RKO (cell line): ENCODE measurements around the gene BIK.

Experiments
- DNase-seq: peaks from one replicate; pipeline ENCODE4 v3.0.0-alpha.2; 2016; ENCODE audit warnings: low spot score

Gene BIK

DNA sequence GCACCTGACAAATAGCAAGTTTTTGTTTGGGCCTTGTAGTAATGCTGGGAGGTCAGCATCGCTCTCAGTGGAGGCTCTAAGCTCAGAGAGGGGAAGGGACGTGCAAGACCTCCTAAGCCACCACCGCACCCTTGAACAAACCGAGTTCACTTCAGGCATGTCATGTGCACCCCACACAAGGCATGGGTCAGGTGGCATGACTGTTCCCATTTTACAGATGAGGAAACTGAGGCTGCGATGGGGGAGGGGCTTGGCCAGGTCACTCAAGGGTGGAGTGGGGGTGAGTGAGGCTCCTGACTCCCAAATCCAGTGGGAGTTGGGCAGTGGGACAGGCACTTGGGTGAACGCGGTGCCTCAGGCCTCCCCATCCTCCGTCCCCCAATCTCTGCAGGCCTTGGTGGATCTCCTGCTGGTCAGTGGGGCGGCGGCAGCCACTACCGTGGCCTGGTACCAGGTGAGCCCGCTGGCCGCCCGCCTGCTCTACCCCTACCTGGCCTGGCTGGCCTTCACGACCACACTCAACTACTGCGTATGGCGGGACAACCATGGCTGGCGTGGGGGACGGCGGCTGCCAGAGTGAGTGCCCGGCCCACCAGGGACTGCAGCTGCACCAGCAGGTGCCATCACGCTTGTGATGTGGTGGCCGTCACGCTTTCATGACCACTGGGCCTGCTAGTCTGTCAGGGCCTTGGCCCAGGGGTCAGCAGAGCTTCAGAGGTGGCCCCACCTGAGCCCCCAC, 52.0 kb downstream of the BIK start:
- DNase-seq = no peak

DNA sequence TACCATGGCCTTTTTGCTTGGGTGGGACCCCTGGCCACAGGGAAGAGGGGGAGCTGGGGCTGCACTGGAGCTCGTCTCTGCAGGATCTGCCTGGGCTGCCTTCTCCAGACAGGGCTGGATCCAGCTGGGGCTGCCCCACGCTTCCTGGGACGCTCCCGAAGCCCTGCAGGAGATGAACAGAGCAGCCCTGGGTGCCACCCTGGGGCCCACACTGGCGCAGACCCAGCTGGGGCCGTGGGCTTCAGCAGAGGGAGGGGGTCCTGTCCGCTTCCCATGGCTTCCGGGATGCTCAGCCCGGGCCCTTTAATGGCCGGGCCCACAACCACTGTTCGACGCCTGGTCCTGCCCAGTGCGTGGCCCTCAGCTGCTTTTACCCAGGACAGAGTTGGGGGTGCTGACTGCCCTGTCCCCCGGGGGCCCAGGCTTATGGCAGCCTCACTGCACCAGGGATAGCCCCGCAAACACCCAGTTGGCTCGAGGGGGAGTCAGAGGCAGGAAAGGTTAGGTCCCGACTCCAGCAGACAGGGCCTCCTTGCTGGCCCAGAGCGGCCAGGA, 52.8 kb downstream of the BIK start:
- no peak for DNase-seq

DNA sequence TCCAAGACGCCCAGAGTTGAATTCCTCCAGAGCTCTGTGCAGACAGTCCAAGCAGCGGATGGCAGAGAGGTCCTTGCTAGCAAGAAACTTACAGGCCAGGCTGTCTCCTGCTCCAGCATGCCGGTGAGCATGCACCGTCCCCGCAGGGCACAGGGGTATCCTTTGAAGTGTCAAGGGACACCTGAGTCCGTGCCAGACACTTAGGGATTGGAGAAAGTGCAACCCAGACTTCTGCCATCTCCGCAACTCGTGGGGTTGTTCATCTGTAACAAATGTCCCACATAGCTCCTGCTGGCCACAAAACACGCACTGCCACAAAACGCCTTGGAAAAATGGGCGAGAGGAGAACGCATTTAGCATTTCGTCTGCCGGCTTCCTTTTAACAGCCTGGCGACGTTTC, 54.1 kb downstream of the BIK start:
- DNase-seq = no peak

DNA sequence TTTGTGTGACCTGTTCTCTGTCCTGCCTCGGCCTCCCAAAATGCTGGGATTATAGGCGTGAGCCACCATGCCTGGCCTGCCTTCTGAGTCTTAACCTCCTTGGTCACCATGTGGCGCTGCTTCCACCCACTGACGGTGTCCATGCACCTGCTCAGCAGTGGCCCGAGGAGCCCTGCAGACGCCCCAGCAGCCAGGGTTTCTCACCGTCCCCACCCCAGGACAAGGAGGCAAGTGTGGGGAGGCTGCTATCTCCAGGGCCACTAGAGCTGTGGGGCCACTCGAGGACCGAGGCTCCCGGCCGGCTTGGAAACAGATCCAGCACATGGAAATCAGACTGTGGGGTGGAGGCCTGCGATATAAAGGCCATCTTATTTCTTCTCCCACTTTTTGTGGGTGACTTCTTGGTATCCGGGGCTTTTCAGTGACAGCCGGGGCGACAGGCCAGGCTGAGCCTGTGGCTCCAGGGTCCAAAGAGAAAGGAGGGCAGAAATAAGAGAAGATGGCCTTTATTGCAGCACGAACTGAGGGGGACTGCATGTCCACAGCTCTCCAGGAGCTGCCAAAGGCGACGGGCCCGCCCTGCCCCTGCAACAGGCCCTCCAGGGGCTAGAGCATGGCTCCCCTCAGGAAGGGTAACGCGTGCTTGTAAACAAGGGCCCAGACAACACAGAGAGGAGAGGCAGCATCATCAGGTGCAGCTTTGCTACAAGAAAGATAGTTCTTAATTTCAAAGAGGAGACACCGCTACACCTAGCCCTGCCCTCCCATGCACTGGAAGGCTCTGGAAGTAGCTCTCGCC, 55.8 kb downstream of the BIK start:
- DNase-seq = no peak

DNA sequence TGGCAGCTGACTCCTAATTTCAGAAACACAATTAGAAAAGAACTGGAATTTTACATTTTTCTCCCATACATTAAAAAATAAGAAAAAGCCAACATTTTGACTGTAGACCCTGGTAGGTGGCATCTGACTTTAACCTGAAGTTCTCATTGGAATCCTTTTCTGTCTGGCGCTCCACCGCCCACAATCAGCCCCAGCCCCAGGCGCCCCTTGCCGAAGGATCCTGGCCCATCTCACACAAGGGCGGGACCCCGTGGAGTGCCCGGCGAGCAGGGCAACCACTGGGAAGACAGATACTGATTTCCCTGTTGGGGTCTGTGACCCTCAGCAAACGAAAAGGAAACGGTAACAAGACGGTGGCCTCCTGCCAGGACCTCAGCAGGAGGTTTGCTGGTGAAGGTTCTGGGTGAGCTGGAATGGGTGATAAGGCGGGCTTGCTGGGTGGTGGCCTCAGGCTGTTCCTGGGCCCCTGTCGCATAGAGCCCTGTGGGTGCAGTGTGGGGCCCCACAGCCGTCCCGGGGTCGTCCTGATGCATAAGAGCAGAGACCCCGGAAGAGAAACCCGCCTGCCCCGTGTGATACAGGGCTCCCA, 56.5 kb downstream of the BIK start:
- no peak for DNase-seq

DNA sequence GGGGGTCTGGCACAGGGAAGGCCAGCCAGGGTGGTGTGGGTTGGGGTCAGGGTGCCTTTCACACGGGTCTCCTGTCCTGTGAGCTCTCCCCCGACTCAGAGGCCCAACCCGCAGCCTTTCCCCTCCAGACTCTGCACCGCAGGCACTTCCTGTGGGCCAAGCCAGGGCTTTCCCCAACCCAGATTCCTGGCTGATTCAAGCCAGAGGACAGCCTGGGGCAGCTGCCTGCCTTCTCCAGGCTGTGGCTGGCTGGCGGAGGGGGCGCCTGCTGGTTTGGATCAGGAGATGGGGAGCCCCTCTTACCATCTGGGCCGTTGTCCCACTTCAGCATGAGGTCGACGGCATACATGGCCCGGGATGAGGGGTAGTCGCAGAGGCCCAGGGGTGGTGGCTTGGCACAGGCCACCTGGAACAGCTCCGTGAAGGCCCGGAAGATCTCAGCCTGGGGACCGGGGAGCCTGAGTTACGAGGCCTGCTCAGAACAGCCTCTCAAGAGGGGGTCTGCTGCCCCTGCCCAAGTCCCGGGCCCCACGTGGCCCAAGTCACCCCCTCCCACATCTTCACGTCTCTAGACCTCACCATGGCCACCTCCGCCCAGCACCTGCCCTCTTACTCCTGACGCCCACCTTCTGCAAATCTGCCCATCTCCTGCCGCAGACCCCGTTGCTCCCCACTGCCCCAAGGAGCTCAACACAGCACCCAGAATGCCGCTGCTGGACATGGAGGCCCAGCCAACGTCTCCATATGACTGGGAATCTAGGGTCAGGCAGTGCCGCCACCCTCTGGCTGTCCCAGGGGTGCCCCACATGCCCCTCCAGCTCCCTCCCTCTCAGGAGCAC, 58.1 kb downstream of the BIK start:
- DNase-seq = no peak

DNA sequence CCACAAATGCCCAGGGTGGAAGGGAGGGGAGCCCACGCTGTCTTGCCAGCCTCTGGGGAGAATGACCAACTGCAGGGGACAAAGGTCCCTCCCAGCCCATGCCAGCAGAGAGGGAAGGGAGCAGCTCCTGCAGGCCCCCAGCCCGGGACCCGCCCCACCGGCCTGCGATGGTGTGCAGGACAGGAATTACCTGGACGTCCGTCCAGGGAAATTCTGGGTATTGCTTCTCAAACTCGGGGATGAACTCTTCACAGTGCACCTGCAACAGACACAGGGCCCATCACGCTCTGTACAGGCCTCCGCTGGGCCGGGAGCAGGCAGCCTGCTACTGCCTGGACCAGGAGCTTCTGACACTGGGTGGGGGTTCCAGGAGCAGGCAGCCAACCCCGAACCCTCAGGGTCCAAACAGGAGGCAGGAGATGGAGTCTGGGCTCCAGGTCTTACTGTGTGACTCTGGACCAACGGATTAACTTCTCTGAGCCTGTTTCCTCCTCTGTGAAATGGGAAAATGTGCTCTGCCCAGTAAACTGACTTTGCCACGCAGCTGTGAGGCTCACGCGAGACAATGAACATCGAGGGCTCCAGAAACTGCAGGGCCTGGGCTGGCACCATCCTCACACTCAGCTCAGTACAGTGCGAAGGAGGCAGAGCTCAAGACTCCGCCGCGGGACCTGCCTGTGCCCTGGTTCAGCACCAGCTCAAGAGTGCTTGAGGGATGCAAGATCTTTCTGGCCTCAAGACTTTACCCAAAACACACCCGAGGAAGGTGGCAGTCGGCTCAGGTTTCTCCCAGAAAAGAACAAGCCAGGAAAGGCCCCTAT, 59.0 kb downstream of the BIK start:
- DNase-seq = no peak

DNA sequence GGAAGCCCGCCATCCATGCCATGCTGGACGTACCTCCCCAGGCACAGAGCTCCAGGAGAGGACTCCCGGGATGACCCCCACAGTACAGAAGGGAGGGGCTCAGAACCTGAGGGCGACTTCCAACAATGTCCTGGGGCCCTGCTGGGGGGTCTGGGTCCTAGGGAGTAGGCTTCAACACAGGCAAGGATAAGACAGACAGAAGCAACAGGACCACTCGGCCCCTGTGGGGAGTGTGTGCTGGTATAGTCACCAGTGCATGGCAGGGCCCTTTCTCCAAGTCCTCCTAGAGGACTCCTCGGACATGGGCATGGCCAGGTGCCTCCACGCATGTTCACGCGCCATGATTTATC, 59.6 kb downstream of the BIK start:
- DNase-seq = no peak

DNA sequence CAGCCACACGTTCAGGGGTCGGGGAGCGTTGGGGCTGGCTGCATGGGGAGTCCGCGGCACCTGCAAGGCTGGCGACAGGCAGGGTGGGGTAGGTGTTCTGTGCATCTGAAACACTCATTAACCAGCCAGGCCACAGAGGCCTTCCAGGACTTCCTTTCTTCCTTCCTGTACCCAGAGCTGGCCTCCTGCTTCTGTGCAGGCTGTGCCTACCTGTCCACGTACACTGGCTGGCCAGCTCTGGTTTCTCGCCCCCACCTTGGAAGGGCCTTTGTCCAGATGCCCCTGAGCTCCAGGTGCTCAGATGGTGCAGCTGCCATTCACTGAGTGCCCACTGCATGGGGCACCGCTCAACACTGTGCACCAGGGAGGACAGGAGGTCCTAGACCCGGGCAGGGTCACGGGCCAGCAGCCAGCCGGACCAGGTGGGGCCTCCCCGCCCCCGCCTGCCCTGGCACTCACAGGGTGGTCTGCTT, 60.5 kb downstream of the BIK start:
- no peak for DNase-seq

DNA sequence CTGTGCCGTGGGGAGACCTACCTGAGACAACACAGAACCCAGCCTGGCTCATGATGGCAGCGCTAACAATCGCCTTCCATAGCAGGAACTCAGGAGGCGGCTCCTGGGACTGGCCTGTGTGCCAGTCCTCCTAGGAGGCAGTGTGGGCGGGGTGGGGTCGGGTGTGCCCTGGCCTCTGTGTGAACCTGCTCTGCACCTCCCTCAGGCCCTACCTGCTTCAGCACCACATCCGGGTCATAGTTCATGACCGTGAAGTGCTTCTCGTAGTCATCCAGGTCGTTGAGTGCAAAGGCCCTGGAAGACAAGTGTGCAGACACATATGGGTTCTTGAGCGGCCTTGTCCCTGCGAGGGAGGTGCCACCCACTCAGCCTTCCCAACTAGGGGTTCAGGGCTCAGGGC, 61.1 kb downstream of the BIK start:
- DNase-seq = no peak

DNA sequence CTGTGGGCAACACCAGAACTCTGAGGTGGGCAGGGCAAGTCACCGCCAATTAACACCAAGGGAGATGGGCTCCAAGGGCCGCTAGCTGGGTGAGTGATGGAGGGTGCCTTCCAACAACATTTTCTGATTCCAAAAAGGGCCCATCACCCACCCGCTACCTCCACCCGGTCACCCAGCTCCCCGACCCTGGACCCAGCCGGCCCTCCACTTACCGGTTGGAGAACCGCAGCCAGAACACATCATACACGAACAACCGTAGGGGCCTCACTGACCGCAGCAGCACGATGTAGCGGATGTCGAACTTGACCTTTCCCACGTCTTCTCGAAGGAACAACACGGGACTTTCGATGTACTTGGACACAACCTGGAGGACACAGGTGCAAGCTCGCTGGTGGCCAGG, 61.6 kb downstream of the BIK start:
- no peak for DNase-seq

DNA sequence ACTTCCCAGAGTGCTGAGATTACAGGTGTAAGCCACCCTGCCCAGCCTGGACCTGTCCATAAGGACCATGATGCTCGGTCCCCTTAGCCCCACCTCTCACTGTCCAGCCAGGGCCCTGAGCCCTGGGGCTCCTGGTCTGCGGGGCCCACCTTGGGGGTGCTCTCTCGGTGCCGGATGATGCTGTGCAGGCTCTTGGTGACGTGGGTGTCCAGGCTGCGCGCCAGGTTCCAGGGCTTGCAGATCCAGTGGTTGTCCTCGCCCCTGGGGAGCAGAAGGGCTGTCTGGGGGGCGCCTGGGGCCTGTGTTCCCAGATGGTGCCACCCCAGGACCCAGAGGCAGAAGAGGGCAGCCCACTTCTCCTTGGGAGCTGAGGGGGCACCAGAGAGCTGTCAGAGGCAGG, 63.0 kb downstream of the BIK start:
- DNase-seq = no peak

DNA sequence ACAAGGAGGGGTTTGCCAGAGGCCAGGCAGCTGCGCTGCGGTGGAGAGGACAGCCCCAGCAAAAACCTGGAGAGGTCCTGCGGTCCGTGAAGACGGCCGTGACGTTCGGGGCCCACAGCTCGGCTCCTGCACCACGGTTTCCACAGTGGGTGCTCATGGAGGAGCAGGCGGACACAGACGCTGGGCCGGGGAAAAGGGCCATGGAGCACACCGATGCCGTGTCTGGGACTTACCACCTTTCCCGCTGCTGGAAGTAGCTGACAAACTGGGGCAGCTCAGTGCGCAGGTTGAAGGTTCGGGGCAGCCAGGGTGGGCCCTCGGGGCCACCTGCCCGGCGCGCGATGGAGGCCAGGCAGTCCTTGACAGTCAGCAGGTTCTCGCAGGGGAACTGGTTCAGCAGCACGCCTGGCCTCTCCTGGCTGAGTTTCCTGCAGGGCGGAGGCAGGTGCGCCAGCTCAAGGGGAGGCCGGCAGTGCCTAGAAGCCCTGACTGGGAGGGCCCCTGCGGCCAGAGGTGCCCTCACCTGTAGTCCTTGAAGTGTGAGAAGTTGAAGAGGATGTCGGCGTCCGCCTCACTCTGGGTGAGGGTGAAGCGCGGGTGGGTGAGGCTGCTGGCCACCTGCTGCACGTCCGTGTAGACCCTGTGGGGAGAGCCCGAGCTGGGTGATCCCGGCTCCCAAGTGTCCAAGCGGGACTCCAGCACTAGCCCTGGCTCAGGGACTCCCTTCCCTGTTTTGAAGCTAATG, 63.6 kb downstream of the BIK start:
- DNase-seq = no peak

DNA sequence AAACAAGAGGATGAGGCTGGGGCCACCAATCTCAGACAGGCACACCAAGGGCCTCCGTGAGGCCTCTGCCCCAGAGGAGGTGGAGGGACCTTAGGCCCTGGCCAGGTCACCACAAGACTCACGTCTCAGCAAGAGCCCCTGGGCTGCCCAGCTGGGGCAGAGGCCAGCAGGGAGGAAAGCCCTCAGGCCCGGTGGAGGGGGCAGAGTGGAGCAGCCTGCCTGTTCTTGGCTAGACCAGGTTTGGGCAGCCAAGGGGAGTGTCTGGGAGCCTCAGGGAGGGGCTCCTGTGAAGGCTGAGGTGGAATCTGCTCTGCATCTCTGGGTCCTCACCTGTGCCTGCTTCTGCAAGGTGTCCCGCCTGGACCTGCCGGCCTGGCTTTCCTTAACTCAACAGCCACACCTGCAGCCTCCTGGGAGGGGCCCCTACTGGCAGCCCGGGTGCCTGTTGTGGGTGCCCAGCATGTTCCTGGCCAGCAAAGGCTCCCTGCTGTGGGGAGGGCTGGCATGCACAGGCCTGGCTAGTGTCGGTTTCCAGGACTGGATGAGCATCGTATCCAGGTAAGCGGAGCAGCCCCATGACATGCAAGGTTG, 64.5 kb downstream of the BIK start:
- DNase-seq = no peak

DNA sequence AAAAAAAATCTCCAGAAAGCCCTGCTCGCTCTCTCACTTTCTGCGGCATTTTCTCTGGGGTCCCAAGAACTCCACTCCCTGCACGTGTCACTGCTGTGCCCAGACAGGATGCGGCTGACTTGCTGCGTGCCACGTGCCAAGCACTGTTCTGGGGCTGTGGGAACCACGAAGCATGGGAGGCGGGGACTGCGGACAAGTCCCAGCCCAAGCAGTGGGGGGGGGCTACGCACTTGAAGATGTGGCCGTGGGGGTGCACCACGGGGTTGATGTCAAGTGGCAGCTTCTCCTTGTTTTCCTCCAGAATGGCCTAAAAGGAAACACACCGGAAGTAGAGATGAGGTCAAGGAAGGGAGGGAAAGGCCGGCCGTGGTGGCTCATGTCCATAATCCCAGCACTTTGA, 65.5 kb downstream of the BIK start:
- DNase-seq = no peak

DNA sequence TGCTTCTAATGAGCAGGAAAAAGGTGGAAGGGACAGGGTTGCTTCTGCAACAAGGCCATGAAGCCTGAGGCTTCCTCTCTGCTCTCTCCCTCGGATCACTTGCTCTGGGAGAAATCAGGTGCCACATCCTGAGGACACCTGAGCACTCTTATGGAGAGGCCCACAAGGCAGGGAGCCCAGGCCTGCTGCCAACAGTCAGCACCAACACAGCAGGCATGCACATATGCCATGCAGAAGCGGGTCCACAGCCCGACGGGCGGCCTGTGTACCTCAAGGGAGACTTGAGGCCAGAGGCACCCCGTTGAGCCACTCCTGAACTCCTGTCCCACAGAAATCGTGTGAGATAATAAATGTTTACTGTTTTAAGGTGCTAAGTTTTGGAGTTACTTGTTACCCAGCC, 66.9 kb downstream of the BIK start:
- DNase-seq = no peak
